Measurements from ENCODE around the gene MSH3. TPM values are rescaled to one million over a fixed set of nuclear protein-coding genes. Genes with fewer than 3 reads are reported as not detected.

Gene MSH3
- polyA plus RNA-seq, 3 donors, result 4.5 to 9.9 (median 8.0) TPM

DNA sequence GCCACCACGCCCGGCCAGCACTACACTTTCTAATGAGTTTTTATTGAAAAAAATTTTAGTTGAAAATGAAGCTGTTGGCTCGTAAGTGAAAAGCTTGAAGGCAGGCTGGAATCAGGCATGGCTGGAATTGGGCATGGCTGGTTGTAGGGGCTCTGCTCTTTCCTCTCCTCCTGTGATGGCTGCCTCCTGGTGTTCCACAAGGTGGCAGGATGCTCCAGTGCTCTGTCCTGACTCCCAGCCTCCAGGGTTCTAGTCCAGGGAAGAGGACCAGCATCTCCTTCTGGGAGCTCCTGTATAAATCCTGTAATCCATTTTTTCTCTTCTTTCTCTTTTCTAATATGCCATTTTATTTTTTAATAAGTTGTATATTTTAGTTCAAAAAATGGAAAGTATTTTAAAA lies 57.5 kb downstream of the MSH3 start:
- H3K27ac ChIP-seq (ENCODE audit: low read depth in 1 of 2, low read length in 2 of 2), result no peak overlapping the region
- H3K4me1 ChIP-seq (ENCODE audit: control insufficient read depth in 1 of 2, insufficient read depth in 2 of 2, low read length in 2 of 2), result no peaks in the 10 kb centered on the region
- DNase-seq, result no peak
- Mint-ChIP-seq H3K36me3 (peaks cover 65 to 84% of the 10 kb centered on the region in 2 donors), H3K27ac (no peak overlapping the region), H3K4me3 (no peak overlapping the region), H3K9me3 (peaks cover 0 to 3% (median 0%) of the 10 kb centered on the region in 7 donors), H3K4me1 (no peaks in the 10 kb centered on the region), H3K27me3 (ENCODE audit: low read depth in 3 of 3) (no peaks in the 10 kb centered on the region)
- intact Hi-C loops (cut with micrococcal nuclease), result no loop called here
- no CpG with 5 or more reads among the region's 3 CpGs for WGBS (ENCODE audit: insufficient coverage)
- no peaks in the 10 kb centered on the region for H4K20me1 ChIP-seq (ENCODE audit: insufficient read depth, low read length)
- no peaks in the 10 kb centered on the region for H3K79me2 ChIP-seq (ENCODE audit: insufficient read depth, low read length)
- peaks cover 35 to 78% of the 10 kb centered on the region in 2 donors for H3K36me3 ChIP-seq (replicated peaks in 1 of 2; ENCODE audit: control insufficient read depth in 1 of 2, insufficient read depth in 2 of 2, low read length in 2 of 2)
- no peaks in the 10 kb centered on the region for H3K27me3 ChIP-seq (ENCODE audit: control insufficient read depth in 2 of 2, insufficient read depth in 2 of 2, low read length in 2 of 2)
- no peak overlapping the region for H3K4me3 ChIP-seq (replicated peaks in 1 of 3; ENCODE audit: low read depth in 2 of 3, low read length in 3 of 3)
- no peak overlapping the region for H3K4me2 ChIP-seq (replicated peaks; ENCODE audit: extremely low read depth, low read length, poor library complexity, severe bottlenecking)
- no peak overlapping the region for H3K9ac ChIP-seq (ENCODE audit: insufficient read depth, low read length, poor library complexity, severe bottlenecking)
- H3K9me3 ChIP-seq (replicated peaks in 1 of 2; ENCODE audit: control insufficient read depth in 1 of 2, insufficient read depth in 1 of 2, low read length in 2 of 2), result no peaks in the 10 kb centered on the region
- TF ChIP-seq, protein P1, sequence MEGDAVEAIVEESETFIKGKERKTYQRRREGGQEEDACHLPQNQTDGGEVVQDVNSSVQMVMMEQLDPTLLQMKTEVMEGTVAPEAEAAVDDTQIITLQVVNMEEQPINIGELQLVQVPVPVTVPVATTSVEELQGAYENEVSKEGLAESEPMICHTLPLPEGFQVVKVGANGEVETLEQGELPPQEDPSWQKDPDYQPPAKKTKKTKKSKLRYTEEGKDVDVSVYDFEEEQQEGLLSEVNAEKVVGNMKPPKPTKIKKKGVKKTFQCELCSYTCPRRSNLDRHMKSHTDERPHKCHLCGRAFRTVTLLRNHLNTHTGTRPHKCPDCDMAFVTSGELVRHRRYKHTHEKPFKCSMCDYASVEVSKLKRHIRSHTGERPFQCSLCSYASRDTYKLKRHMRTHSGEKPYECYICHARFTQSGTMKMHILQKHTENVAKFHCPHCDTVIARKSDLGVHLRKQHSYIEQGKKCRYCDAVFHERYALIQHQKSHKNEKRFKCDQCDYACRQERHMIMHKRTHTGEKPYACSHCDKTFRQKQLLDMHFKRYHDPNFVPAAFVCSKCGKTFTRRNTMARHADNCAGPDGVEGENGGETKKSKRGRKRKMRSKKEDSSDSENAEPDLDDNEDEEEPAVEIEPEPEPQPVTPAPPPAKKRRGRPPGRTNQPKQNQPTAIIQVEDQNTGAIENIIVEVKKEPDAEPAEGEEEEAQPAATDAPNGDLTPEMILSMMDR (IDR thresholded peaks at IDR 0.05), result no peak
- no peak overlapping the region for H2AFZ ChIP-seq (ENCODE audit: insufficient read depth, low read depth, low read length, poor library complexity, severe bottlenecking)

DNA sequence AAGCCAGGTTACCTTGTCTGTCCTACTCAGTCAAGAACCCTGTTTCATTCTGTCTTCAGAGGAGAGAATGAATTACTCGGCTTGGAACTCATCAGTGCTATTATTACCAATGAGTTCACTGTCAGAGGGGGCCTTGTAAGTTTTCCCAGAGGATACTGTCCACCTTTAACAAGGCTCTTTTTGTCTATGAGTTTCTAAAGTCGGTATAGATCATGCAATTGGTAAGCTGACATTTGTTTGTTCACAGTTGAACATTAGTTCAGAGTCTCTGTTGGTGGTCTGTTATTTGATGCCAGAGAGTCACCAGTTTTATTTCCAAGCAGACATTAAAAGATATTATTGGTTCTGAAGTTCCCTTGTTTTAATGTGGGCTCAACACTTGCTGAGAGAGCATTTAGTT lies 58.5 kb downstream of the MSH3 start:
- Histone ChIP-seq H3K4me1 (ENCODE audit: control insufficient read depth in 1 of 2, insufficient read depth in 2 of 2, low read length in 2 of 2) (no peaks in the 10 kb centered on the region), H3K79me2 (ENCODE audit: insufficient read depth, low read length) (no peaks in the 10 kb centered on the region), H3K4me2 (replicated peaks; ENCODE audit: extremely low read depth, low read length, poor library complexity, severe bottlenecking) (no peak overlapping the region), H3K9me3 (replicated peaks in 1 of 2; ENCODE audit: control insufficient read depth in 1 of 2, insufficient read depth in 1 of 2, low read length in 2 of 2) (no peaks in the 10 kb centered on the region), H3K9ac (ENCODE audit: insufficient read depth, low read length, poor library complexity, severe bottlenecking) (no peak overlapping the region), H3K4me3 (replicated peaks in 1 of 3; ENCODE audit: low read depth in 2 of 3, low read length in 3 of 3) (no peak overlapping the region), H3K27ac (ENCODE audit: low read depth in 1 of 2, low read length in 2 of 2) (no peak overlapping the region), H3K36me3 (replicated peaks in 1 of 2; ENCODE audit: control insufficient read depth in 1 of 2, insufficient read depth in 2 of 2, low read length in 2 of 2) (peaks cover 33 to 72% of the 10 kb centered on the region in 2 donors), H3K27me3 (ENCODE audit: control insufficient read depth in 2 of 2, insufficient read depth in 2 of 2, low read length in 2 of 2) (no peaks in the 10 kb centered on the region), H2AFZ (ENCODE audit: insufficient read depth, low read depth, low read length, poor library complexity, severe bottlenecking) (no peak overlapping the region), H4K20me1 (ENCODE audit: insufficient read depth, low read length) (no peaks in the 10 kb centered on the region)
- Mint-ChIP-seq H3K9me3 (peaks cover 0 to 3% (median 2%) of the 10 kb centered on the region in 7 donors), H3K27me3 (ENCODE audit: low read depth in 3 of 3) (no peaks in the 10 kb centered on the region), H3K4me3 (no peak overlapping the region), H3K27ac (no peak overlapping the region), H3K4me1 (no peaks in the 10 kb centered on the region), H3K36me3 (peaks cover 66 to 84% of the 10 kb centered on the region in 2 donors)
- intact Hi-C loops (cut with micrococcal nuclease), result no loop called here
- no peak for DNase-seq
- TF ChIP-seq, protein P1 (IDR thresholded peaks at IDR 0.05), result no peak
- whole genome bisulfite sequencing (ENCODE audit: insufficient coverage), result 100% methylated on average over 1 of the region's 2 CpGs
